ENCODE measurements around the gene BBX.

- TF ChIP-seq CTCF (IDR thresholded peaks at IDR 0.05) (no peak), POLR2A (IDR thresholded peaks at IDR 0.05) (no peak), POLR2AphosphoS5 (IDR thresholded peaks at IDR 0.05; ENCODE audit: insufficient read depth in 1 of 2, low read depth in 1 of 2) (no peak)
Observed at GRCh38 chr3:107701299-107701698, 178.5 kb downstream of the BBX start.

All from vagina (tissue), 2 donors.